HS-5 (cell line): ENCODE data around the gene C17orf67.

ENCODE experiments used
- DNase-seq: peaks from one replicate; pipeline ENCODE4 v3.0.0-alpha.2; 2012; ENCODE audit warnings: low read depth

Gene C17orf67

GRCh38 chr17:56833057-56833808, 487 bp downstream of the C17orf67 start:
- DNase-seq = no peak

- DNase-seq = no peak
Measured at GRCh38 chr17:56832446-56832845, 1.3 kb downstream of the C17orf67 start.

- DNase-seq = no peak
Measured at GRCh38 chr17:56831369-56832095, 2.2 kb downstream of the C17orf67 start.

- no peak for DNase-seq
Measured at GRCh38 chr17:56830726-56831368, 2.9 kb downstream of the C17orf67 start.

- no peak for DNase-seq
Measured at GRCh38 chr17:56826611-56827414, 6.9 kb downstream of the C17orf67 start.

GRCh38 chr17:56824503-56824902, 9.2 kb downstream of the C17orf67 start:
- no peak for DNase-seq

- DNase-seq = no peak
Measured at GRCh38 chr17:56823848-56824247, 9.9 kb downstream of the C17orf67 start.

GRCh38 chr17:56822725-56823124, 11.0 kb downstream of the C17orf67 start:
- no peak for DNase-seq

- DNase-seq = no peak
Measured at GRCh38 chr17:56821847-56822534, 11.7 kb downstream of the C17orf67 start.

GRCh38 chr17:56820207-56820606, 13.5 kb downstream of the C17orf67 start:
- DNase-seq = no peak

GRCh38 chr17:56819431-56820145, 14.1 kb downstream of the C17orf67 start:
- peak; percentile 60 for DNase-seq

GRCh38 chr17:56819030-56819429, 14.7 kb downstream of the C17orf67 start:
- no peak for DNase-seq

GRCh38 chr17:56817066-56817465, 16.7 kb downstream of the C17orf67 start:
- no peak for DNase-seq

- DNase-seq = no peak
Measured at GRCh38 chr17:56815711-56816110, 18.0 kb downstream of the C17orf67 start.

GRCh38 chr17:56812901-56813388, 20.8 kb downstream of the C17orf67 start:
- DNase-seq = no peak

GRCh38 chr17:56810891-56811775, 22.6 kb downstream of the C17orf67 start:
- no peak for DNase-seq

GRCh38 chr17:56810343-56810742, 23.4 kb downstream of the C17orf67 start:
- DNase-seq = no peak

- no peak for DNase-seq
Measured at GRCh38 chr17:56809820-56810179, 23.9 kb downstream of the C17orf67 start.

- no peak for DNase-seq
Measured at GRCh38 chr17:56809106-56809819, 24.5 kb downstream of the C17orf67 start.
